HG03196 (cell line): ENCODE results near the gene COL23A1.

Source experiments
- ATAC-seq: cut with Tn5 transposase; IDR thresholded peaks from one replicate; pipeline ENCODE4 v1.9.1; 2021; ENCODE audit not compliant: unreplicated experiment

The COL23A1 gene

DNA sequence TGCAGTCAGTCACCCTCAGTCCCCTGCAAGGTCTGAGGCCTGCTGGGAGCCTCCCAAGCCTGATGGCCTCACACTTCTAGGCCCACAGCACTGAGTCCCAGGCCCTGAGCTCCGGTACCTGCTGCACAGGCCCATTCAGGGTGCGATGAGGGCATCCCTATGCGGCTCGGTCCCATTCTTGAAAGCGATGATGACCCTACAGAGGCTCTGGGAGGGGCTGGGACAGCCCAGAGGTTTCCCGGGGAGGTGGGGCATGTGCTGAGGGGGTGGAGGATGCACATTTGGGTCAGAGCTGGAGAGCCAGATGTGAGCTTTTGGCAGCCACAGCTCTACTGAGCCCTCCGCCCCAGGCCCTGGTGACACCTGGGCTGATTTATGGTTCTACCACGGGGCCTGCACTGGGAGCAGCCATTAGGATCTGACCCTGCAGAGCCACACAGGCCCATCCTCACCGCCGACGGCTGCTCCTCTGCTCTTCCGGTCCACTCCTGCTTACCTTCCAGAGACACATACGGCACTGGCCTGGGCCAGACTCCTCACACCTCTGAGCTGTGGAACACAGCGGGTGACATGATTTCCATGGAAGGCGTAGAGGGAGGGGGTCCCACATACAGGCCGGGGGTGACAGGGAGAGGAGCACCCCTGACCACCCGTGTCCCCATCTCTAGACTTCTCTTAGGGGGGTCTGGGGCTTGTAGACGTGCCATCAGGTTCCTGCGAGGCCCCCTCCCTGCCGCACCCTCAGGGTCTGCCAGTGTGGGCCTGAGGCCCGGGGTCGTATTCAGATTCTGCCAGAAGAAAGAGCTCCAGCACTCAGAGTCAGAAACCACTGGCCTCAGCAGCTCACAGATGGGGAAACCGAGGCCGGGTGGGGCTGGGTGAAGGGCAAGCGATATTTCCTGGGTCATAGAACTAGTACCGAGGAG, 53.4 kb downstream of the COL23A1 start:
- ATAC-seq = no peak

DNA sequence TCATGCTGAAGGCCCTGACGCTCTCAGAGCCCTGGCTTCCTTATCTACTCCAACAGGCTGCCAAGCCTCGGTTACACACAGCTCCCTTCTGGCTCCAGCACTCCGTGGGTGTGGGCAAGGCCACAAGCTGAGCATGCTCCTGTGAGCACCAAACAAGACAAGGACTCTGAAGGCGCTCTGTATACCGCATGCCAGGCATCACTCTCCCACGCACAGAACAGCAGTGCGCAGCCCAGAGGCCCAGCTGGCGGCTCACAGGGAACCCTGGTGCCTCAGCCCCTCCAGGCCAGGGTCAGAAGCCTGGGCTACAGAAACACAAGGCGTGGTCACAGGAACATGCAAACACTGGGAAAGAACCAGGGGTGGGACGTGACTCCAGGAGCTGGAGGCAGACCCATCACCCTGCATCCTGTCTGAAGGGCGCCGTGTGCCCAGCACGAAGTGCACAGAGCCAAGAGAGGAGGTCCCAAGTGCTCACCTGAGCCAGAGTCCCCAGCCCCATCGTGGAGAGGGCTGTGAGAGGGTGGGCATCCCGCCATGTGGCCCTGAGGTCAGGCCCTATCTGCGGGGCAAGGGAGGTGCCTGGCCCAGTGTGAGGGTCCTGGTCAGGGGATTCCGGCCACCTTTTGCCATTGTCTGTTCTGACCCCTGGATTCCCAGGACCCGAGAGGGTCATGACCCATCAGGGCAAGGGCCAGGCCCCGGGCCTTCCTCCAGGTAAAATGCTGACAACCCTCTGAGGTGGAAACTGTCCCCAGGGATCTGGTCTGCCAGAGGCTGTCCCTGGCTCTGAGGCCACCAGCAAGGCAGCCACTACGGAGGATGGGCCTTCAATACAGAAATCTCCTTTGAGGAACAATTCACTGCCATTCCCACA, 54.7 kb downstream of the COL23A1 start:
- ATAC-seq = no peak

DNA sequence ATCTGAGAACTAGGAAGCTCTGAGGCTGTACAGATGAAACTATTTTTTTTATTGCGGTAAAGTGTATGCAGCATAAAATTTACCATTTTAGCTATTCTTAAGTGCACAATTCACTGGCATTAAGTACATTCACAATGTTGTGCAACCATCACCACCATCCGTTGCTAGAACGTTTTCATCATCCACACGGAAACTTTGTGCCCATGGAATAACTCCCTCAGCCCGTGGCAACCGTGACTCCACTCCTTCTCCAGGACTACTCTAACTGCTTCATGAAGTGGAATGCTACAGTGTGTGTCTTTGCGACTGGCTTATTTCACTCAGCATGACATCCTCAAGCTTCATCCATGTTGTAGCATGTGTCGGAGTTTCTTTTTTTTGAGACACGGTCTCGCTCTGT, 57.1 kb downstream of the COL23A1 start:
- no peak for ATAC-seq

- ATAC-seq = no peak
Observed at GRCh38 chr5:178532666-178533065, 57.5 kb downstream of the COL23A1 start.

DNA sequence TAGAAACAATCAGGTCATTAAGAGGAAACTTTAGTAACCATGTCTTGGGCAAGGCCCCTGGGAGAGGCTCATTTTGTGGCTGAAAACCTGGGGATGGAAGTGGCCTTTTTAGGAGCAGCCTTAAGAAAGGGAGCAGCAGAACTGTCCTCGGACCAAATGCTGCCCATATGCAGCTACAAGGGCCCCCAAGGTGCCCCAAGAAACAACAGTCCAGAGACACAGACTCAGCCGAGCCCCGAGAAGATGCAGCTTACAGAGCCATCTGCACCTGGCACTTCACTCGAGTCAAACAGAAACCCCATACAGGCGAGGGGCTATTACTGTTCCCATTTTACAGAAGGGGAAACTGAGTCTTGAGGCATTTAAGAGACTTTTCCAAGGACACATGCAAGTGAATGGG, 58.0 kb downstream of the COL23A1 start:
- no peak for ATAC-seq

GRCh38 chr5:178531786-178532185, 58.4 kb downstream of the COL23A1 start:
- ATAC-seq = no peak

DNA sequence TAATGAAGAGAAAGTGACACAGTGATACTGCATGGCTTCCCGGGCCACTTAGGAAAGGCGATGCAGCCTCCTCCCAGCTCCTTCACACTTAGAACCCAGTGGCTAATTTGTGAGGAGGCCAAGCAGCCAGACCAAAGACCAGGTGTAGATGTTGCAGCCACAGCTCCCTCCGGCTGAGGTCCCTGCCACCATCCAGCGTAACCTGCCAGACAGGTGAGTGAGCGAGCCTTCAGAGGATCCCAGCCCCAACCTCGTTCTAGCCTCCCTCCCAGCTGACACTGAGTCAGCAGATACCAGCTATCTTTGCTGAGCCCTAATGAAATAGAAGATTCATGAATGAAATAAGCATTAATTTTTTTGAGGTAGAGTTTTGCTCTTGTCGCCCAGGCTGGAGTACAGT, 59.7 kb downstream of the COL23A1 start:
- ATAC-seq = no peak

DNA sequence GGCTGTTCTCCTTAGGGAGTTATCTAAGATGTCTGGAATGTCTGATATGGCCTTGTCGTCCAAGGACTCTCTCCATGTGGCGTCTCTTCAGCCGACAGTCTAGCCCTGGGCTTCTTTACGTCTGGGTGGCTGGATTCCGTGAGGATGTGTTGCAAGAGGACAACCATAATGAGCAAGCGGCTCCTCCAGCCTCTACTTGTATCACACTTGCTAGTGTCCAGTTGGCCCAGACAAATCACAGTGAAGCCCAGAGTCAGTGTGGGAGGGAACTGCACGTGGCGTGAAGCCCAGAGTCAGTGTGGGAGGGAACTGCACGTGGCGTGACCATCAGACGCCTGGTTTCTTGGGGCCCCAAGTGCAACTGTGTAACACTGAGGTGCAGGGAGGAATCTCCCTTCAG, 61.1 kb downstream of the COL23A1 start:
- ATAC-seq = no peak

GRCh38 chr5:178527458-178528307, 62.5 kb downstream of the COL23A1 start:
- no peak for ATAC-seq

GRCh38 chr5:178526773-178527457, 63.3 kb downstream of the COL23A1 start:
- no peak for ATAC-seq

GRCh38 chr5:178525906-178526732, 64.1 kb downstream of the COL23A1 start:
- ATAC-seq = no peak

- ATAC-seq = no peak
Observed at GRCh38 chr5:178524093-178524882, 65.9 kb downstream of the COL23A1 start.

DNA sequence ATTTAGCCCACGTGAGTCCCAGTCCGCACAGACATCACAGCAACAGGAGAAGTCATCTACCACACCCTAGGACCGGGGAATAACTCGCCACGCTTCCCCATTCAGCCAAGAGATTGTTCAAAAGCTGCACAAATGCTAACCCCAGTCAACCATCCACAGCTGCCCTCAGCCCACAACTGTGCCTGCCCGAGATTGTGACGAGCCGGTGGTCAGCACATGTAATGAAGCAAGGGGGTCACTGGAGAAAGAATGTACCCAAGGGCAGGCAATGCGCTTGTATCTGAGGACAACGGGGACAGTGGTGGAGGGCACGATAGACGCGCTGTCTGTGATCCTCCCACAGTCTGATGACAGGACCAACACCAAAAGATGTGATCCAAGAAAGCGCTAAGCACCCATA, 67.8 kb downstream of the COL23A1 start:
- no peak for ATAC-seq

- no peak for ATAC-seq
Observed at GRCh38 chr5:178520851-178521250, 69.3 kb downstream of the COL23A1 start.

DNA sequence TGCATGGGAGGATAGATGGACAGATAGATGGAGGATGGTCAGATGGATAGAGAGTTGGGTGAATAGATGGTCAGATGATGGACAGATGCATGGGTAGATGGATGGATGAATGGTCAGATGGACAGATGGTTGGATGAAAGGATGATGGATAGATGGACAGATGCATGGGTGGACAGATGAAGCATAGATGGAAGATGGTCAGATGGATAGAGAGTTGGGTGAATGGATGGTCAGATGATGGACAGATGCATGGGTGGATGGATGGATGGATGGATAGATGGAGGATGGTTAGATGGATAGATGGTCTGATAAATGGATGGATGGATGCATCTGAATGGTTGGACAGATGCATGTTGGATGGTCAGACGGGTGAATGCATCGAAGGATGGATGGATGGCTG, 70.4 kb downstream of the COL23A1 start:
- ATAC-seq = no peak

- no peak for ATAC-seq
Observed at GRCh38 chr5:178519155-178519554, 71.0 kb downstream of the COL23A1 start.

DNA sequence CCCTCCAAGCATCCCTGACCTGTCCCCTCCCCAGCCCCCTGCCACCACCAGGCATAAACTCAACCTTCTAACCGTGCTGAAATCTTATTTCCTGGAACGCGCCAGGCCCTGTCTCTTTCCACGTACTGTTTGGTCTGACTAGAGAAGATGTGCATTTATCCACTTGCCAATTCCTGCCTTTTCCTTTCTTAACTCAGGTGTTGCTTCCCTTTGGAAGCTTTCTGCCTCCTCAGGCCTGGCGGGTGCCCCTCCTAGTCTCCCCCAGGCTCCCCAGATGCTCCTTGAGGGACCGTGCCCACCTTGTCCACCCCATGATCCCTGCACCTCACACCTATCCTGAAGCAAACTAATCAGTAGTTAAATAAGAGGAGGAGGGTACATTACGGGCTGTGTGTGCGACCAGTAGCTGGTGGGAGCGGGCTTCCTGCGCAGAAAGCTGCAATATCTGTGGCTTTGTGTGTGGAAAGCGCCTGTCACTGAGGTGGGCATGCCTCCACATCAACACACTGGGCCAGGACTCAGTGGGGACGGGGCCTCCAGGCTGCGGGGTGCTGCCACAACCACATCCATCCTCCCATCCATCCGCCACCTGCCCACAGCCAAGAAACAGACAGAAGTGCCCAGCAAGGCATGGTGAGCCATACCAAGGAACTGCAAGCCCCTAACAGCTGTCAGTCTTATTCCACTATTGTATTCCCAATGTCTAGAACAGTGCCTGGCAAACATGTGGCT, 73.5 kb downstream of the COL23A1 start:
- no peak for ATAC-seq
